K562 (cell line): ENCODE measurements around the gene RFC2.

Experiments
- CTBP1 ChIP-seq: fragments of 450-650 bp; IDR thresholded peaks from 2 replicates; pipeline ENCODE4 v1.6.1; 2016; ENCODE audit warnings: borderline replicate concordance
- FIP1L1 ChIP-seq: fragments of 200-400 bp; formaldehyde crosslinking; IDR thresholded peaks from 2 replicates; pipeline ENCODE4 v1.6.1; 2018; ENCODE audit warnings: mild to moderate bottlenecking, low read depth, low read length; ENCODE audit not compliant: poor library complexity, severe bottlenecking
- FOXJ3 ChIP-seq: sonication (generic); formaldehyde crosslinking; IDR thresholded peaks from 2 replicates; pipeline ENCODE4 v1.4.0; 2020; ENCODE audit warnings: mild to moderate bottlenecking, missing genetic modification reagents
- ZHX1 ChIP-seq: fragments of 150-350 bp; conservative IDR thresholded peaks from 2 replicates; pipeline ENCODE4 v1.6.1; 2014; ENCODE audit warnings: low read length

GRCh38 chr7:74183142-74183541 lies 71.1 kb downstream of the RFC2 start:
- TF ChIP-seq ZHX1, result no peak
- no peak for TF ChIP-seq FOXJ3
- TF ChIP-seq CTBP1, result no peak
- TF ChIP-seq FIP1L1, result no peak
